GM21390 (cell line): ENCODE measurements around the gene GRID1.

Source experiments
- ATAC-seq: cut with Tn5 transposase; IDR thresholded peaks from one replicate; pipeline ENCODE4 v1.9.1; 2021; ENCODE audit not compliant: unreplicated experiment

GRID1 gene

DNA sequence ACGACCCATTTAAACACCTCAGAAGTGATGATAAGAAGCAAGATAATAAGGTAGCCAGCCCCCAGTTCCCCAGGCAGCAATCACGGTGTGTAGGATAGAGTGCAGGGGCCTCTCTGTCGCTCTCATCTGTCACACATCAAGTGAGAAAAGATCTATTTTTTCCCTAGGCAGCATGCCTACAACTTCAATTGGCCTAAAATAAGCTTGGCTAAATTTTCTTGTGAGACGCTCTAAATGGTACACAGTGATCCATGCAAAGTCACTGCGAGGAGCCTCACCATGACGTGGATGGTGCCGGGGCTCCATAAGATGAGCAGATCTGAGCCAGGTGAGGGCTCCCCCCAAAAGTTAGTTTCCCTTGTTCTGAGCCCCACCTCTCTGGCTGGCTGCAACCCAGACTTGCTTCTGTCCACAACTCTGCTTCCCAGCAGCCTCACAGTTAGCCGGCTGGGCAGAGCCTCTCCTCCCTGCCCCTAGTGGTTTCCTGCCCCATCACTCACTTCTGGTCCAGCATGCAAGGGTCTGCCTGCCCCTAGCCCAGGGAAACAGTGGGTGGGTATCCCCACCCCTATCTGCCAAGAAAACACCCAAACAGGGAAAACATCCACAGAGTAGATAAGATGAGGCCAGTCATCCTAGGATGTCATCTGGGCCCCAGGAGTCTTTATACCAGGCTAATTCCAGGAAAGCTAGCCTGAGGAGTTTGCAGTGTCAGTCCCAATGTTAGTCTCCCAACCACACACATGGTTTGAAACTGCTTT is 342.1 kb downstream of the GRID1 start:
- ATAC-seq, result no peak

DNA sequence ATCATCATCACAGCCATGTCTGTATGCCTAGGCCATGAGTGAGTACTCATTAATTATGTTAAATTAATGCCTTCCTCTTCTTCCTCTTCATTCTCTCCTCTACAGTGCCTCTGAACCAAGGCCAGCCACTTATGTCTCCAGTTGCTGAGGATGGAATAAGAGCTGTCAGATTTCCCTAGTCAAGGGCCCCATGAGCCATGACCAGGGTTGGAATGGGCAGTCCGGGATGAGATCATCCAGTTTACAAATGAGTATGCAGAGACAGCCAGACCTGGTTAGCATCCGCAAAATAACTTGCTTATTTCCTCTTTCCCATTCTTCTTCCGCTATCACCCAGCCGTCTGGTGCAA is 342.7 kb downstream of the GRID1 start:
- ATAC-seq, result no peak

DNA sequence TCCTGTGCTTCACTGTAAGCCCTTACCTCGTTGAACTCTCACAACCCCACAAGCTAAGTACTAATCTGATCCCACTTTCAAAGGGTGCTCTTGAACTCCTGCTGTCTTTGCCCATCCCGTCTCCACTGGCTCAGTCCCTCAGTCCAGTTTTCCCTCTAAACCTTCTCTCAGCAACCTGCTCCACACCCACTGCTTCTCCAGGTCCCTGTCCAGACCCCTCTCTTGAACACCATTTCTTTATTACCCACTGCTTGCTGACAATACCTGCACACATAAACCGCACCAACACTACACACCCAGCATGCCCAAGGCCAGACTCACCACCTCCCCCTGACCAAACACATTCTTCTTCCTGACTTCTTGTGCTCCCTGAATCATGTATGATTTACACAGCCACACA is 343.3 kb downstream of the GRID1 start:
- no peak for ATAC-seq

DNA sequence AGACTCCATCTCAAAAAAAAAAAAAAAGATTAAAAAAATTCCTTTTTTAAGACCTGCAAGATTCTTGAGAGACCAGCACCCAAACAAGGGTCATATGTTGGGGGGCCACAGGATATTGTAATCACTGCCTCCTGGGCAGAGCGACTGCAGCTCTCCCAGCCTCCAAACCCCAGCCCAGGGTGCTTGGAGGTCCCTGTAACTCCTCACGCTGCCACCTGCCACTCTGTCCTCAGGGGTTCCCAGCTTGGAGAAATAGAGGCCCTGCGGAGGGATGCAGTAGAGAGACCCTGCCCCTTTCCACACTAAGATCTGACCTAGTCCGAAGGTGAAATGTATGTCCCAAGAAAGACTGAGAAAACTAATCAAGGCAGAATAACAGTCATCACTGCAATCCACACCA is 343.7 kb downstream of the GRID1 start:
- ATAC-seq, result no peak

DNA sequence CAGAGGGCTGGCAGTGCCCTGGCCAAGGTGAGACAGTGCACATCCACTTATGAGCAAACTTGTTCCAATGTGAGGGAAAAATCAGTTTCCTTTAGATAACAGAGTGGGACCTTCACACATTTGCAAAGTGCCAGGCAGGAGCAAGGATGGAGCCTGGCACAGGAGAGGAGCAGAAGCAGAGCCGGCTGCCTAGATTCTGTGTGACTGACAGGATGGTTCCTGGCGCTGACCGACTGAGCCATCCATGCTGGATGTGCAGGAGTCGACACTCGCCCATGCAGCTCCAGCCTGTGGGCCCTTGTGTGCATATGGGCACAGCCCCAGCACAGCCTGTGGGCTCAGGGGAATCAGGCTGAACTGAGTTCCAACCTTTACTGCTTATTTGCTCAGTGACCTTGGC is 346.5 kb downstream of the GRID1 start:
- ATAC-seq, result no peak

DNA sequence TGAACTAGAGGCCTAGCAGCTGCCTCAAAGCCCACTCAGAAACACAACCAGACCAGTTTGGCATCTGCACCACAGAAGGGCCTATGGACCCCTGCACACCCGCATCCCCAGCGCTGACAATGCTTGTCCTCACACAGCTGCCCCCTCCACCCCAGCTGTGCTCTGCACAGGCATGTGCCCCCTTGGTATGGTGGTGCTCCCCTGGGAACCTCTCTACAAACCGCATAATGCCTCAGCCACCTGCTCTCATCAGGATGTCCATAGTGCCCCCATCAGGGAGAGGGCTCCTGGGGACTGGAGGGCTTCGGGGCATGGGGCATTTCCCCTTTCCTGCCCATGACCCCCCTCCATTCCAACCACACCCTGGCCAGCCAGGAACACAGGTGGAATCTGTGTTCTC is 347.5 kb downstream of the GRID1 start:
- no peak for ATAC-seq

DNA sequence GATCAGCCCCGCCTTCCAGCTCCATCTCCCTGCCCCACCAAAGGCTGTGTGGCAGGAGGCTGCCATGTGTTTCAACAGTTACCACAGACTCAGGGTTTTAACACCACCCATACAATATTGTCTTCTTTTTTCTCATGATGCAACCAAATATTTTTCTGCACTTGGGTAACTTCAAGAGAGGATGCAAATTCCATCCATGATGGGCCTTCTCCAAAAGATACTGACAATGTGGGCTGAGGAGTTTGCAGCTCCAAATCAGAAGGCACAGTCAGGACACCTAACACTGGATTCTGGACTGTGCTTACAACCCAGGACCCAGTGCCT is 347.9 kb downstream of the GRID1 start:
- ATAC-seq, result no peak

DNA sequence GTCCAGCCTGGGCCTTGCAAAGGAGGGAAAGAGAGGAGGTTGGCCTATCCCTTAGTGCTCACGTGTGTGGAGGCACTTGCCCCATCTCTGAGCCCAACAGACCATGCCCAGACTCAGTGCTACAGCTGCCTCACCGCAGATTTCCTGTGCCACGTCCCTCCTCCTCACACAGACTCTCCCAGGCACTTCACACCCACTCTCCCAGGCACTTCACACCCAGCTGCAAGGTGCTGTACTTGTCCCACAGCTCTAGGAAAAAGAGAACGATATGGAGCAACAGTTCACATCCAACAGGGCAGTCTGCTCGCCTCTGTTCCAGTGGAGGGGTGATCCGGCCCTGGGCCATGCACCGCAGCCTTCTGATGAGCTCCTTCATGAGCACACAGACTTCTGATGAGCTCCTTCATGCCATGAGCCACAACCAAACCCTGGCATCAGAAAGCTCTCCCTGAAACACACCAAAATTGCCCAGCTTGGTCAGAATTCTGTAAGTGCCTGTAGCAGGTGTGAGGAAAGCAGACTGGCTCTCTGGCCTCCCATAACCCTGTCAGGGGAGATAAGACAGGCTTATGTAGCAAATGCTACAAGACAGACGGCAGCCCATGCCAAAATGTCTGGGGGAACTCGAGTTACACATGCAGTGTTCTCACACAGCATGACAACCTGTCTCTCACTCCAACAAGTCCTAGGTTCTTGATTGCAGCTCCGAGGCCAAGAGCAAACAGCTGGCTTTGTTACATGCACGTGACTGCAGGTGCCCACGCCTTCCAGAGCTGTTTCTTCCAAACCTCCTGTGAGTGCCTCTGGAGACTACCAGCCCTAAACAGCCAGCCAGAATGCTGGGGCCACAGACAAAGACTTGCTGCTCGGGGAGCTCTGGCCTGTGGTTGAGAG is 348.5 kb downstream of the GRID1 start:
- ATAC-seq, result peak; percentile 58

DNA sequence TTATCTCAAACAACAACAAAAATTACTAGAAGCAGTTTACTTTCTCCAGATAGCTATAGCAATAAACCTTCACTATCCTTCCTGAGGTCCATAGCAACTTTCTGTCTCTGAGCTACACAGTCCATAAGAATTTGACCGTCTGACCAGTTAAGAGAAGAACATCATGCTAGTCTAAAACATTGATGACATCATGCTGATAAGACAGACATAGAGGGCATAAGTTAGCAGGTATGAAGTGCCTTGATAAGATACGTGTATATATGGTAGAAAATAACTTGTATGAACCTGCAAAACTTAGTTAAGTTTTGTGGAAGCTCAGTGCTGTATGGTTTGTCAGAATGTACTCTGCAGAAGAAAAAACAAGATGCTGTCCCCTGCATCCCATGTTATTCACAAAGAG is 353.0 kb downstream of the GRID1 start:
- no peak for ATAC-seq

DNA sequence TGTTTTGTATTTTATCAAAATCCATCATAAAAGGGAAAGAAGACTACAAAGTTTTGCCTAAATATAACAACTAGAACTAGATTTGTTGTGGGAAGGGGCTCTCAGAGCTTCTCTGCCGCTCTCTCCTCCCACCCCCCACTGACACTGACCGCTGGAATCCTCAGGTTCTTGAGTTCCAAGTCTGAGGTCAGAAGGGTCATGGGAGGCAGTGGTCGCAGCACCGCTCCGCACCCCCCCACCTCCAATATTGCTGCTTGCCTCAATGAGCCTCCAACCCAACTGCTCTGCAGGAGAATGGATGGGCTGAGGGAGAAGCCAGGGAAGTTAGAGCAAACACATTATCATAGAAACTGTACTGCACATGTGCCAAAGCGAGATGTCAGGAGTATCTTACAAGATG is 359.4 kb downstream of the GRID1 start:
- ATAC-seq, result no peak

DNA sequence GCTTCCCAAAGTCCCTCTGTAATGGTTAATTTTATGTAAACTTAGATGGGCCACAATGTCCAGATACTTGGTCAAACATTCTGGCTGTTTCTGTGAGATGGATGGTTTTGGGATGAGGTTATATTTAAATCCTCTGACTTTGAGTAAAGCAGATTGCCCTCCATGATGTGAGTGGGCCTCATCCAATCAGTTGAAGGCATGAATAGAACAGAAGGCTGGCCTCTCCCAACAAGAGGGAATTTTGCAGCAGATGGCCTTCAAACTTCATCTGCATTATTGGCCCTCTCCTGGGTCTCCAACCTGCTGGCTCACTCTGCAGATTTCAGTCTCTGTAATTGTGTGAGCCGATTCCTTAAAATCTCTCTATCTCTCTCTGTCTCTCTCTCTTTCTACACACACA is 362.3 kb downstream of the GRID1 start:
- ATAC-seq, result no peak

DNA sequence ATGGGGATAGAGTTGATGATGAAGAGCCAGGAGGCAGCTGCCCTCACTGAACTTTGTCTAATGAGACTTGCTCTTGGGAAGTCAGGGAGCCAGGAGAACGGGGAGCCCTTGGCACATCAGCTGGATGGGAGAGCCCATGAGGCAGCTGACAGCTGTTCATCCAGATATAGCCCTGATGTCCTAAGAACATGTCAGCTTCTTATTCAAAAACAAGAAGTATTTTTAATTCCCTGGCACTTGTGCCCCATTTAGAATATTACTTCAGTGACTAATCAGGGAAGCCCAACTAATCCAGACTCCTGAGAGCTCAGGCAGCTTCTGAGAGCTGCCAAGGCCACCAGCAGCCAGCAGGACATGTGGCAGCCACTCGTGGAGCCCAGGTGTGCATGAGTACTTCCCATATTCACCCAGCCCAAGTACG is 363.4 kb downstream of the GRID1 start:
- no peak for ATAC-seq

DNA sequence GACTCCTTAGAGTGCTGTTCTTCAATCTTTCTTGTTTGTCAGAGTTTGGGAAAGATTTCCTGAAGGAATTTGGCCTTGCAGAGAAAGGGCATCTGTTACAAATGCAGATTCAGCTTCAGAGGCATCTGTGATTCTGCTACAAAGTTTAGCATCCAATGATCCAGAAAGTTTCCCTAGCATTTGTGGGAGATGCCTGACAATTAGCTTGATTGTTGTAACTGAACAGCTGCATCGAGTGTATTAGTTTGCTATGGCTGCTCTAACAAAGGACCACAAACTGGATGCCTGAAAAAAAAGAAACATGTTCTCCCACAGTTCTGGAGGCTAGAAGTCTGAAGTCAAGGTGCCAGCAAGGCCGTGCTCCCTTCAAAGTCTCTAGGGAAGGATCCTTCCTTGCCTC is 365.1 kb downstream of the GRID1 start:
- ATAC-seq, result no peak

DNA sequence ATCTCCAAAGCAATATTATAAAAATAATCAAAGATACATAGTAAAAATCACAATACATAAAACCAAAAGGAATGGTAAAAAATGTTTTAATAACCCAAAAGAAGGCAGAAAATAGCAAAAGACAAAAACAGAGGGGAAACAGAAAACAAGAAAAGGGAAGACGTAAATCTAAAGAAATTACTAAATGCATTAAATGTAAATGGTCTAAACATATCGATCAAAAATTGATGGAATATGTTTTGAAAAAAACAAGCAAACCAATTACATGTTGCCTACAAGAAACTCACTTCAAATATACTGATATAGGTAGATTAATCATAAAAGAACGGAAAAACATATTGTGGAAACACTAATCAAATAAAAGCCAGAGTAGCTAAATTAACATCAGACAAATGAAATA is 369.1 kb downstream of the GRID1 start:
- no peak for ATAC-seq

DNA sequence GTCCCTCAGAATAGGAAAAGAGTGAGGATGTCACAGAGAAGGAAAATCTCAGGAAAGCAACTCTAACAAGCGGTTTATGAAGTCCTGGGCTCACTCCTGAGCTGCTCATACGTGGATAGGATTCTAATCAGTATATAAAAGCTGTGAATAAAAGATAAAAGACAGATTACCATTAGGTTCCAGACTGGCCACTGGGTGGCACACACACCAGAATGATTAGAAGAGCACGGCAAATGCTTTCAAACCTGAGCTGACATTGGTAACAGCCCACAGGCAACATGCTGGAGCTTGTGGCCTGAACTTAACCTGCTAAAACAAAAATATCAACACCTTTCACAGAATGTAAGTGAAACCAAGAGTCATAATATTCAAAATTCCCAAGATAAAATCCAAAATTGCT is 370.8 kb downstream of the GRID1 start:
- peak; percentile 69 for ATAC-seq

DNA sequence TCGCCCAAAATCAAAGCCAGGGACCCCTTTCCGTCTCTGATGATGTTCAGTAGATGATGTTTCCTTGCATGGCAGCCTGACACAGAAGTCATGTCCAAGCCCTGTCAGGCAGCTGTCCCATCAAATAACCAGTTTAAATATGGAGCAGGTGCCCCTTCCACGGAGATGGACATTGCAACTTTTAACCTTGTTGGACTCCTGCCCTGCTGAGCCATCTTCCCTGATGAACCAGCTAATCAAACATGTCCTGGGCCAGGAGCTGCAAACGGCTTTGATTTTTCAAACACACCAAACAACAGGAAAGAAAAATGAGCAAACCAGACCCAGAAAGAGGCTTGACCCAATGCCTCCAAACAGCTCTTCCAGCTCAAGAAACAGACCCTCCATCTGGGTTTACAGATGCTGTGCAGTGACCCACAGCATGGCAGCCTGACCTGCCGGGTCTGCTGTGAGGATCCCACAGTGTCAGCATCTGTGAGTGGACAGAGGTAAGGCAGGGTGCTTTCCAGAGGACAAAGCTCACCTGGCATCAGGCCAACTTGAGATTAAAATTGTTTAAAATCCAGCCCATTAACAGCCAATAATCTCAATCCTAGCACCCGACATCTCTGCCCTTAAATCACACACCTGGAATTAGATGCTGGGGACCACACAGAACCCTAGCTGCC is 372.6 kb downstream of the GRID1 start:
- ATAC-seq, result no peak

DNA sequence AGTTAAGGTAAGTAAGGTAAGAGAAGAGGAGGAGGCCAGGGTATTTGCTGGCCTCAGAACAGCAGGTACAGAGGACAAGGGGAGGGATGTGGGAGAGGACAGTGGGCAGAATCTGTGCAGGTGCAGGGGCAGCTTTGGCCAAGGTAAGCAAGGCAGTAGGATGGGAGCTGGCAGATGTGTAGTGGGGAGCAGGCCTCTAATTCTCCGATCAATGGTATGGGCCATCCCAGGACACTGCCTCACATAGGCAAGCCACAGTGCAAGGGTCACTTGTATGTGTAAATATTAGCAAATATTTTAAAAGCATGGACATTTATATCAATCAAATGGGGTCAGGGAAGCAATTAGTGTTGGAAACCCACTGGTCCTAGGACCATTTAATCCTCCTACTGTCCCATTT is 373.5 kb downstream of the GRID1 start:
- no peak for ATAC-seq

DNA sequence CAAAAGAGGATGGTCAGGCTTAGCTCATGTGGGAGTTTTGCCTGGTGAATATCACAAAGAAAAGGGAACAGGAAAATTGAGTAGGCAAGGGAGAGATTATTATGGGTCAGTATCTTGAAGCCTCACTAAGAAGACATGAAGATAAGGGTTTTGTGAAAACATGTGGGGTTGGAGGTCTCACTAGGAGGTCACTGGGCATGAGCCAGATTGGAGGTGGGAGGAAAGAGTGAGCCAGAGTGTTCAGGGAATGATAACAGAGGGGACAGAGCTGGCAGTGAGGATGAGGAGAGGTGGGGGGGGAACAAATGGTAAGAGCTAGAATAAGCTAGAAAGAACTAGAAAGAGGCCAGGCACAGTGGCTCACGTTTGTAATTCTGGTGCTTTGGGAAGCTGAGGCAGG is 374.3 kb downstream of the GRID1 start:
- ATAC-seq, result no peak

DNA sequence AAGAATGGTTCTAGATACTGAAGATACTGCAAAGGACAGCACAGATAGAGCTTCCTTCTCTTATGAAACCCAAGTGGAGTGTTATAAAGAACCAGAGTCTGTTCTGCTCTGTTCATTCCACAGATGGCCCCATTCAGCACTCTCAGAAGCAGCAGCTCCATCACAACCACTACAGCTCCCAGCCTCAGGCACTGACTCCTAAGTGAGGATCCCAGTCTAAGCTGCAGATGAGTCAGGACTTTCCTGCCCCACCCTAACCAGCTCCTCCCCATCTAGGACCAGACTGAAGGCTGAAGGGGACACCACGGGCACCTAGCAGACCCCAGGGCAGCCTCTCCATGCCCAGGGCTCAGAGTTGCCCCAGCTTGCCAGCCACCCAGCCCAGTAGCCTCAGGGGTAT is 379.8 kb downstream of the GRID1 start:
- ATAC-seq, result no peak

DNA sequence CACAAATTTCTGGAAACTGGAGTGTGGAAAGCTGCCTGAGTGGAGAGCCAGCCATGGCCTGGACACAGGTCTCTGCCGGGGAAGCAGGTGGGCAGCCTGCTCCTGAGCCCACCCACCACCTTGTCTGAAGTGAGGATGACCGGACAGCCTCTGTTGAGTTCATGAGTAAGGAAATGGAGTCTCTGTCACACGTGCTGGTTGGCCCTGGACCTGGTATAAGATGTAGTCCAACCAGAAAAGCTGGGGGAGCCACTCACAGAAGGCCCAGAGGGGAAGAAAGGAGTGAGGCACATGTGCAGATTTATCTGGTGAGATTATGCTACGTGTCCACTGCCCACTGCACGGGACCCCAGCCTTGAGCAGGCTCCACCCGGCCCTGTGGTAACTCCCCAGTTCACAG is 383.5 kb downstream of the GRID1 start:
- ATAC-seq, result no peak

DNA sequence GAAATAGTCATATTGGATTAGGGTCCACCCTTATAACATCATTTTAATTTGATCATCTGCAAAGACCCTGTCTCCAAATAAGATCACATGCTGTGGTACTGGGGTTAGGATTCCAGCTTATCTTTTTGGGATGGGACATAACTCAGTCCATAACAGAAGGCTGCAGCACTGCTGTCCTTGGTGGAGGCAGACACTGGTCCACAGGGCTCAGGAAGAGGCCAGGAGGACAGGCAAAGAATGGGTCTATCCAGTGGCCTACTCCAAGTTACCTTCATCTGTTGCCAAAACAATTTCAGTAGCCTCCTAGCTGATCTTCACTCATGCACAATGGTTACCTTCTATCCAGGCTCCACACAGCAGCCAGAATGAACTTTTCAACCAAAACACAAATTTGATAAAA is 387.0 kb downstream of the GRID1 start:
- ATAC-seq, result no peak
